ENCODE data around the gene ZDHHC18.

The ZDHHC18 gene

DNA sequence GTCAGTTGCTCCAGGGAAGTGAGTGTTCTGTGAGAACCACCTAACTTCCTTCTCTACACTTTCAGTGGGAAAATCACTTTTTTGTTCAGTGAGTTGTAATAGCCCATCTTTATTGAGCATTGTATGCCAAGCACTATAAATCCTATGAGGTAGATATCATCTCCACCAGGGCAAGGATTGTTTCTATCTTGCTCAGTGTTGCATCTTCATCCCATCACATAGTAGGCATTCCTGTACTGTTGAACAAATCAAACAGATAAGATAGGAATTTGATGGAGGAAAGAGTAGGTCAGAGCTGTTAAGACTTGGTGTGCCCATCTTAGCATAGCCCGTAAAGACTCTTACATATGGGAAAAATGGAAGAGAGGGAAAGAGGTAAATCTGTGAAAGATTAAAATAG is 41.6 kb upstream of the ZDHHC18 start:
- H2AK5ac ChIP-seq (ENCODE audit: low read depth, low read length): no peak overlapping the region
- H3K27ac ChIP-seq (replicated peaks; ENCODE audit: low read length): no peak overlapping the region
- no peak overlapping the region for H2BK12ac ChIP-seq (ENCODE audit: low read length)
- no peak overlapping the region for H4K91ac ChIP-seq (ENCODE audit: low read depth, low read length, poor library complexity)
- no peak for DNase-seq (ENCODE audit: low spot score)
- H3K4ac ChIP-seq (ENCODE audit: low read length): no peak overlapping the region
- no peak overlapping the region for H3K23ac ChIP-seq (ENCODE audit: low read depth, low read length, poor library complexity)
- H4K8ac ChIP-seq (ENCODE audit: low read depth, low read length): no peak overlapping the region
- no peak overlapping the region for H3K18ac ChIP-seq (ENCODE audit: low read length)
- H3K4me3 ChIP-seq (ENCODE audit: low read length in 2 of 2): no peak overlapping the region
- no peak overlapping the region for H3K9ac ChIP-seq (ENCODE audit: low read depth, low read length, poor library complexity)
- no peak overlapping the region for H2BK15ac ChIP-seq (ENCODE audit: low read length)
- no peak overlapping the region for H2BK120ac ChIP-seq (ENCODE audit: low read depth, low read length)
- no peaks in the 10 kb centered on the region for H3K9me3 ChIP-seq (replicated peaks in 1 of 2; ENCODE audit: control insufficient read depth in 2 of 2, insufficient read depth in 1 of 2, low read depth in 1 of 2, low read length in 2 of 2)
- no peak overlapping the region for H2BK5ac ChIP-seq (ENCODE audit: low read length)
- WGBS, 2 donors (ENCODE audit: extremely low coverage in 2 of 2, insufficient read length in 2 of 2, insufficient replicate concordance in 1 of 2): no CpG with 5 or more reads among the region's 1 CpG
- no peak overlapping the region for H2AFZ ChIP-seq (ENCODE audit: low read length)
- H3K36me3 ChIP-seq (replicated peaks in 1 of 2; ENCODE audit: control insufficient read depth in 2 of 2, insufficient read depth in 2 of 2, low read length in 2 of 2): peaks cover 17 to 39% of the 10 kb centered on the region in 2 donors
- no peaks in the 10 kb centered on the region for H3K27me3 ChIP-seq (ENCODE audit: control insufficient read depth in 3 of 3, insufficient read depth in 3 of 3, low read depth in 1 of 3, low read length in 3 of 3)
- peaks cover 4% of the 10 kb centered on the region for H3K79me1 ChIP-seq (ENCODE audit: low read depth, low read length)
- no peak overlapping the region for H3K14ac ChIP-seq (ENCODE audit: low read length)
- no peak overlapping the region for H3K4me2 ChIP-seq (ENCODE audit: insufficient read depth, low read length, poor library complexity, severe bottlenecking)
- H3K4me1 ChIP-seq (ENCODE audit: control insufficient read depth in 2 of 2, insufficient read depth in 1 of 2, low read depth in 1 of 2, low read length in 2 of 2): peaks cover 15 to 42% of the 10 kb centered on the region in 2 donors

DNA sequence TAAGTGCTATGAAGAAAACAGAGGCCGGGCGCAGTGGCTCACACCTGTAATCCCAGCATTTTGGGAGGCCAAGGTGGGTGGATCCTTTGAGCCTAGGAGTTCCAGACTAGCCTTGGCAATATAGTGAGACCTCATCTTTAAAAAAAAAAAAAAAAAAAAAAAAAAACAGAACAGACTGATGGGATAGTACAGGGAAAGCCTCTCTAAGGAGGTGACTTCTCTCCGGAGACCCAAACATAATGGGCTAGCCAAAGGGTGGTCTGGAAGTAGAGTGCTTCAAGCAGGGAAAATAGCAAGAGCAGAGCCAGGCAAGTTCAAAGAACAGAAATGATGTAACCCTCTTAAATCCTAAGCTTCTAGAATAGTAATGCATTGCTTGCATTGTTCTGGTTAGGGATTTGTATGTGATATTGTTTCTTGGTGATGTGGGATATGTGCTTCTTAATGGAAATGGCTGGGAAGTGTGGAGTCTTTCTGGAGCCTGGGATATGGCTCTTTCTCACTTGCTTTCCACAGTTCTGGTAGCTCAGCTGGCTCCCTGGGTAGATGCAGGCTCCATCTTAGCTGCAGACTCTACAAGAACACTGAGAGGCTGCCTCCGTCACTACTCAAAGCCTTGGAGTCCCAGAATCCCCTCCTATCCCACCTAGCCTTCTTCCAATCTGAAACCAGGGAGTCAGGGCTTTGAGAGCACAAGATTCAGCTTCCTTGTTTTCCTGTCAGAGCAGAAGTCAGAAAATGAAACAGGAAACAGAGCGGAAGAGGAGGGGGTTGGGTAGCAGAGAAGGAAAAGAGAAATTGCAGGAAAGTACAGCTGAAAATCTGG is 40.7 kb upstream of the ZDHHC18 start:
- no peak overlapping the region for H2AFZ ChIP-seq (ENCODE audit: low read length)
- H2BK12ac ChIP-seq (ENCODE audit: low read length): no peak overlapping the region
- H3K36me3 ChIP-seq (replicated peaks in 1 of 2; ENCODE audit: control insufficient read depth in 2 of 2, insufficient read depth in 2 of 2, low read length in 2 of 2): peaks cover 8 to 29% of the 10 kb centered on the region in 2 donors
- H4K8ac ChIP-seq (ENCODE audit: low read depth, low read length): no peak overlapping the region
- H3K4me2 ChIP-seq (ENCODE audit: insufficient read depth, low read length, poor library complexity, severe bottlenecking): no peak overlapping the region
- WGBS, 2 donors (ENCODE audit: extremely low coverage in 2 of 2, insufficient read length in 2 of 2, insufficient replicate concordance in 1 of 2): no CpG with 5 or more reads among the region's 5 CpGs
- H3K79me1 ChIP-seq (ENCODE audit: low read depth, low read length): peaks cover 4% of the 10 kb centered on the region
- H3K9ac ChIP-seq (ENCODE audit: low read depth, low read length, poor library complexity): no peak overlapping the region
- H3K18ac ChIP-seq (ENCODE audit: low read length): no peak overlapping the region
- no peak overlapping the region for H3K14ac ChIP-seq (ENCODE audit: low read length)
- H2BK15ac ChIP-seq (ENCODE audit: low read length): no peak overlapping the region
- H3K27me3 ChIP-seq (ENCODE audit: control insufficient read depth in 3 of 3, insufficient read depth in 3 of 3, low read depth in 1 of 3, low read length in 3 of 3): no peaks in the 10 kb centered on the region
- H2BK5ac ChIP-seq (ENCODE audit: low read length): no peak overlapping the region
- no peak overlapping the region for H2BK120ac ChIP-seq (ENCODE audit: low read depth, low read length)
- no peak overlapping the region for H3K4me3 ChIP-seq (ENCODE audit: low read length in 2 of 2)
- H3K27ac ChIP-seq (replicated peaks; ENCODE audit: low read length): peak overlapping the region; percentile 97
- H4K91ac ChIP-seq (ENCODE audit: low read depth, low read length, poor library complexity): no peak overlapping the region
- DNase-seq (ENCODE audit: low spot score): no peak
- no peak overlapping the region for H3K23ac ChIP-seq (ENCODE audit: low read depth, low read length, poor library complexity)
- H3K9me3 ChIP-seq (replicated peaks in 1 of 2; ENCODE audit: control insufficient read depth in 2 of 2, insufficient read depth in 1 of 2, low read depth in 1 of 2, low read length in 2 of 2): no peaks in the 10 kb centered on the region
- no peak overlapping the region for H3K4ac ChIP-seq (ENCODE audit: low read length)
- H3K4me1 ChIP-seq (ENCODE audit: control insufficient read depth in 2 of 2, insufficient read depth in 1 of 2, low read depth in 1 of 2, low read length in 2 of 2): peaks cover 15 to 42% of the 10 kb centered on the region in 2 donors
- no peak overlapping the region for H2AK5ac ChIP-seq (ENCODE audit: low read depth, low read length)

DNA sequence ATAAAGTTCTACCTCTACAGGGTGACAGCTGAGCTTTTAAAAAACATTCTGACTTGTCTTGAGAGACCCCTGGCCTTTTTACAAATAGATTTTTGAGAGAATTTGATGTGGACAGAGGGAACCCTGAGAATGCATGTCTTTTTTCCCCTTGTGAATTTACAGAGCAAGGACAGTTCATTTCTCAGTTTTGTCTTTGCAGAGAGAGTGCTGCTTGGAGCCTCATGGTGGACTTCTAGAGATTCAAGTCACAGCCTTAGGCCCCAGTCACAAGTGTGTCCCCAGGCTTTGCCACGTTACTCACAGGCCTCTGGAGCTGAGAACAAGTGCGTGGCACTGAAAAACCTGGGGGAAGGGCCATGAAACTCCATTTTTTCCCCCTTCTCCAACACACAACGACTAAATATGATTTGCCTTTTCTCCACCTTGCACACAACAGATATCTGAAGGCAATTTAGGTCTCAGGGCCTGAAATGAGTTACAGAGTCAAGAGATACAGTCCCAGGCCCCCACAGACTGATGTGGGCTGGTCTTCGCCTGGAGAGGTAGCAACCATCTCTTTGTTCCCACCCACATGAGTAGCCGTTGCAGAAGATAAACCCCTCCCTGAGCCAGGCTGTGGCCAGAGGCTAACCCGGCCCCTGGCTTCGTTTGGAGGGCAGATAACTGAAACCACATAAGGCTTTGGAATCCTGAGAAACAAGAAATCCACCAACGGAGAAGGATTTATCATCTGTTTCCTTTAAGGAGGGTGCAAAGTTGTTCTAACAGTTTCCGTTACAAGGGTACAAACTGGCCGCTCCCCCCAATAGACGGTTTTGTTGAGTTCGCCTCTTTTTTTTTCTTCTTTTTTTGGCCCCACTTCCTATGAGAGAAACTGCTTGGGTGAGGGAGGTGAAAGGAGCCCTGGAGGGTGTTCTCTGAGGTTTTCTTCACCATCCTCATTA is 39.8 kb upstream of the ZDHHC18 start:
- peak overlapping the region; percentile 97 for H2AFZ ChIP-seq (ENCODE audit: low read length)
- H3K9me3 ChIP-seq (replicated peaks in 1 of 2; ENCODE audit: control insufficient read depth in 2 of 2, insufficient read depth in 1 of 2, low read depth in 1 of 2, low read length in 2 of 2): no peaks in the 10 kb centered on the region
- H2BK15ac ChIP-seq (ENCODE audit: low read length): no peak overlapping the region
- peaks cover 4 to 20% of the 10 kb centered on the region in 2 donors for H3K36me3 ChIP-seq (replicated peaks in 1 of 2; ENCODE audit: control insufficient read depth in 2 of 2, insufficient read depth in 2 of 2, low read length in 2 of 2)
- no CpG with 5 or more reads among the region's 12 CpGs for WGBS, 2 donors (ENCODE audit: extremely low coverage in 2 of 2, insufficient read length in 2 of 2, insufficient replicate concordance in 1 of 2)
- no peak overlapping the region for H4K91ac ChIP-seq (ENCODE audit: low read depth, low read length, poor library complexity)
- H3K9ac ChIP-seq (ENCODE audit: low read depth, low read length, poor library complexity): no peak overlapping the region
- peak overlapping the region; percentile 69 for H2BK5ac ChIP-seq (ENCODE audit: low read length)
- no peak overlapping the region for H3K14ac ChIP-seq (ENCODE audit: low read length)
- peak overlapping the region; percentile 74 for H3K18ac ChIP-seq (ENCODE audit: low read length)
- H3K4ac ChIP-seq (ENCODE audit: low read length): no peak overlapping the region
- peaks cover 15 to 42% of the 10 kb centered on the region in 2 donors for H3K4me1 ChIP-seq (ENCODE audit: control insufficient read depth in 2 of 2, insufficient read depth in 1 of 2, low read depth in 1 of 2, low read length in 2 of 2)
- no peak overlapping the region for H3K23ac ChIP-seq (ENCODE audit: low read depth, low read length, poor library complexity)
- peaks cover 2% of the 10 kb centered on the region for H3K79me1 ChIP-seq (ENCODE audit: low read depth, low read length)
- H2AK5ac ChIP-seq (ENCODE audit: low read depth, low read length): no peak overlapping the region
- no peak overlapping the region for H2BK120ac ChIP-seq (ENCODE audit: low read depth, low read length)
- H4K8ac ChIP-seq (ENCODE audit: low read depth, low read length): no peak overlapping the region
- H3K27me3 ChIP-seq (ENCODE audit: control insufficient read depth in 3 of 3, insufficient read depth in 3 of 3, low read depth in 1 of 3, low read length in 3 of 3): no peaks in the 10 kb centered on the region
- DNase-seq (ENCODE audit: low spot score): no peak
- H3K4me3 ChIP-seq (ENCODE audit: low read length in 2 of 2): peak overlapping the region; percentile 89 to 90
- H3K27ac ChIP-seq (replicated peaks; ENCODE audit: low read length): peak overlapping the region; percentile 97
- peak overlapping the region; percentile 95 for H3K4me2 ChIP-seq (ENCODE audit: insufficient read depth, low read length, poor library complexity, severe bottlenecking)
- no peak overlapping the region for H2BK12ac ChIP-seq (ENCODE audit: low read length)

DNA sequence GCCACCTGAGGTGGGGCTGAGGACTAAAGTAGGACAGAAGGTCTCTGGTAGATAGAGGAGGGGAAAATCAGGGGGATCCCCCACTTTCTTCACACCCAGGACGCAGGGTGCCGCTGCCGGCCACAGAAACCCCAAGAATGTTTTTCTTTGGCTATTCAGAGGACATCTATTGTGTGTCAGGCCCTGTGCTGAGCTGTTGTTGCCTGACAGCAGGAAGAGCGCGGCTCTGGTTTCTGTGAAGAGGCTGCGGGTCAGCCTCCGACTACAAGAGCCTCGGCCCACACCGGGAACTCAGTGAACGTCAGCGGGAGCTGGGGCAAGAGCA is 39.1 kb upstream of the ZDHHC18 start:
- Histone ChIP-seq H3K18ac (ENCODE audit: low read length) (peak overlapping the region; percentile 74), H2BK120ac (ENCODE audit: low read depth, low read length) (no peak overlapping the region), H3K36me3 (replicated peaks in 1 of 2; ENCODE audit: control insufficient read depth in 2 of 2, insufficient read depth in 2 of 2, low read length in 2 of 2) (peaks cover 4 to 14% of the 10 kb centered on the region in 2 donors), H3K4me2 (ENCODE audit: insufficient read depth, low read length, poor library complexity, severe bottlenecking) (peak overlapping the region; percentile 95), H2BK15ac (ENCODE audit: low read length) (no peak overlapping the region), H3K9me3 (replicated peaks in 1 of 2; ENCODE audit: control insufficient read depth in 2 of 2, insufficient read depth in 1 of 2, low read depth in 1 of 2, low read length in 2 of 2) (no peaks in the 10 kb centered on the region), H2BK12ac (ENCODE audit: low read length) (no peak overlapping the region), H3K79me1 (ENCODE audit: low read depth, low read length) (peaks cover 2% of the 10 kb centered on the region), H2AFZ (ENCODE audit: low read length) (peak overlapping the region; percentile 97), H2BK5ac (ENCODE audit: low read length) (peak overlapping the region; percentile 69), H3K23ac (ENCODE audit: low read depth, low read length, poor library complexity) (peak overlapping the region; percentile 3), H4K91ac (ENCODE audit: low read depth, low read length, poor library complexity) (no peak overlapping the region), H3K14ac (ENCODE audit: low read length) (no peak overlapping the region), H4K8ac (ENCODE audit: low read depth, low read length) (no peak overlapping the region), H3K9ac (ENCODE audit: low read depth, low read length, poor library complexity) (peak overlapping the region; percentile 91), H3K4ac (ENCODE audit: low read length) (no peak overlapping the region), H3K4me3 (ENCODE audit: low read length in 2 of 2) (peak overlapping the region; percentile 89 to 90), H2AK5ac (ENCODE audit: low read depth, low read length) (peak overlapping the region; percentile 44), H3K27me3 (ENCODE audit: control insufficient read depth in 3 of 3, insufficient read depth in 3 of 3, low read depth in 1 of 3, low read length in 3 of 3) (no peaks in the 10 kb centered on the region), H3K4me1 (ENCODE audit: control insufficient read depth in 2 of 2, insufficient read depth in 1 of 2, low read depth in 1 of 2, low read length in 2 of 2) (peaks cover 15 to 42% of the 10 kb centered on the region in 2 donors), H3K27ac (replicated peaks; ENCODE audit: low read length) (peak overlapping the region; percentile 97)
- no CpG with 5 or more reads among the region's 11 CpGs for WGBS, 2 donors (ENCODE audit: extremely low coverage in 2 of 2, insufficient read length in 2 of 2, insufficient replicate concordance in 1 of 2)
- DNase-seq (ENCODE audit: low spot score): no peak
